GM19351 (cell line): Measurements from ENCODE around the gene ZNF44.

ENCODE experiments used
- ATAC-seq: cut with Tn5 transposase; IDR thresholded peaks from one replicate; pipeline ENCODE4 v1.9.1; 2021; ENCODE audit warnings: mild to moderate bottlenecking, moderate library complexity; ENCODE audit not compliant: unreplicated experiment

The ZNF44 gene

GRCh38 chr19:12265921-12266704 is 28.6 kb downstream of the ZNF44 start:
- no peak for ATAC-seq

- ATAC-seq, result no peak
Observed at GRCh38 chr19:12261554-12261953, 33.1 kb downstream of the ZNF44 start.

- ATAC-seq, result no peak
Observed at GRCh38 chr19:12260861-12261260, 33.8 kb downstream of the ZNF44 start.

- ATAC-seq, result no peak
Observed at GRCh38 chr19:12260236-12260635, 34.4 kb downstream of the ZNF44 start.

GRCh38 chr19:12255372-12255771 is 39.3 kb downstream of the ZNF44 start:
- ATAC-seq, result no peak

GRCh38 chr19:12247644-12248222 is 47.0 kb downstream of the ZNF44 start:
- no peak for ATAC-seq

- ATAC-seq, result no peak
Observed at GRCh38 chr19:12244370-12244769, 50.3 kb downstream of the ZNF44 start.

GRCh38 chr19:12237143-12237839 is 57.4 kb downstream of the ZNF44 start:
- no peak for ATAC-seq

GRCh38 chr19:12232961-12233360 is 61.7 kb downstream of the ZNF44 start:
- no peak for ATAC-seq

- ATAC-seq, result no peak
Observed at GRCh38 chr19:12230751-12231733, 63.6 kb downstream of the ZNF44 start.

- ATAC-seq, result no peak
Observed at GRCh38 chr19:12229990-12230389, 64.7 kb downstream of the ZNF44 start.

- ATAC-seq, result no peak
Observed at GRCh38 chr19:12224676-12225075, 70.0 kb downstream of the ZNF44 start.

- ATAC-seq, result no peak
Observed at GRCh38 chr19:12222980-12223630, 71.6 kb downstream of the ZNF44 start.
